Effector CD8-positive, alpha-beta T cell (primary cell): Measurements from ENCODE around the gene SIPA1L3.
"Not testable (repeated sequence)": the region's sequence is repeated elsewhere in the genome, so short reads cannot be mapped to it uniquely, and the experiment has no call there.

Experiments
- DNase-seq: peaks from one replicate; lab custom pipeline; 2025; lab: John Stamatoyannopoulos, UW

SIPA1L3 gene

DNA sequence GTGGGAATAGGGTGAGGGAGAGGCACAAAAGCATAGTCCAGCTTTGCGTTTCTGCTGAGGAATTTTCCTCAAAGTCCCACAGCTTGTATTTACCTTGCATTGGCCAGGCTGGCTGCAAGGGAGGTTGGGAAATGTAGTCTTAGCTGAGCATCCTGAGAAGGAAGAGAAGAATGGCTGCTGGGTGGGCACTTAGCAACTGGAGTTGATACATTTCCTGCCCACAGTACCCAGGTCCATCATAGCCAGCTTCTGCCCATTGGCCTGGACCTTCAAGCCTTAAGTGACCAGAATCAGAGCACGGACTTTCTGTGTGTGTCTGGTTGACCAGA lies 112.4 kb downstream of the SIPA1L3 start:
- no peak for DNase-seq

DNA sequence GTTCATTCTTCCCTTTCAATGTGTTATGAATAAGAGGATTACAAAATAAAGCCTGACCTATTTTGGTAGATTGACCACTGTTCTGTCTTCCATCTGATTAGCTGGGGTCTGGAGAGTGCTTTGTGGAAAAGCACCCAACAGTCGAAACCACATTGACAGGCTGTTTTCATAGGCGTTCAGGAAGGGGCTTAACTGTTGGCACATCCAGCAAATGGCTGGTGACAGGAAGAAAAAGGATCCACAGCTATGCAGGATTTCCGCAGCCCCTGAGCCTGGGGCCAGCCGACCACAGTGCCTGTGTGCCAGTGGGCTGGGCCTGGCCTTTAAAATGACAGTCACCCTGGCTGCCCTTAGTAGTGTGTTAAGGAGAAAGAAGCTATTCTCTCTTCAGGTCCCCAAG lies 113.3 kb downstream of the SIPA1L3 start:
- no peak for DNase-seq

DNA sequence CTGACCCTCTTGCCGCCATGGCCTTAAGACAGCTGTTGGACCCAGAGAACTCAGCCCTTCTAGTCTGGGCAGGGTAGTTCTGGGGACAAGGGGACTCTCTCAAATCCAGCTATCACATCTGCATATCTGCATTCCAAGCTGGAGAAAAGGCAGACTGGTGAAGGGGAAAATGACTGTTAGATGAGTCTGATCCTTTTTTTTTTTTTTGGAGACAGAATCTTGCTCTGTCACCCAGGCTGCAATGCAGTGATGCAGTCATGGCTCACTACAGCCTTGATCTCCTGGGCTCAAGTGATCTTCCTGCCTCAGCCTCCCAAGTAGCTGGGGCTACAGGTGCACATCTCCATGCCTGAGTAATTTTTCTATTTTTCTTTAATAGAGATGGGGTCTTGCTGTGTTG lies 114.3 kb downstream of the SIPA1L3 start:
- no peak for DNase-seq

DNA sequence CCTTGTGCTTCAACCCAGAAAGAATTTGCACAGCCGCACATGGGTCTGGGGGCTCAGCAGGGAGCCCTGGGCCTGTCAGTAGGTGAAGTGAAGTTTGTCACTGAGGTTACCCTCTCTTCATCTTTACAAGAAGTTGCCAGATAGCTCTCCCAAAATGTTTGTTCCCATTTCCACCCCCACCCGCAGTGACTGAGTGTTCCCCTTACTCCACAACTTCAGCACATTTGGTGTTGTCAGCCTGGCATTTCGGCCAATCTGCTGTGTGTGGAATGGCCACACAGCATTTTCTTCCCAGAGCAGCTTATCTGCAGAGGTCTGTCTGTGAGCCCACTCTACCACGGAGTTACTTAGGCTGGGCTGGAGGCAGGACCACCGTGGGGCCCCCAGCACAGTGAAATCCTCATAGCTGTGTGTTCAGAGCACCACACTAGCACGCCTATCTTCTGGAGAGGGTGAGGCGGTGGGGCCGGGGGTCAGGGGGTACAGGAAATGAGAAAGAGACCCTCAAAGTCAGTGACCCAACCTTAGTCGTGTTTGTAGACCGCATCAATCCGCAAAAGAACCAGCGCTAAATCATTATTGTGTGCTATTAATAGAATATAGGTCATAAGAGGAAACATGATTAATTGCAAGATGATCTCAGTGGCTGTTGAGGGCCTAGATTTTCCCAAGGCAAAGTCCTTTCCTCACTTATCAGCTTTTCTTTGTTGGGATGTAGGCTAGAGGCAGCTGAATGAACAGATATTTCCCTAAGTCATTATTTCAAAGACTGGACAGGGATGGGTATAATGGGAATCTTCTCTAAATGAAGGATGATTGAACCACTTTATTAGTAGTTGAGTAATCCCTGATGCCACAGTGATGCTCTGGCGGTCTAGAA lies 116.0 kb downstream of the SIPA1L3 start:
- DNase-seq, result no peak

DNA sequence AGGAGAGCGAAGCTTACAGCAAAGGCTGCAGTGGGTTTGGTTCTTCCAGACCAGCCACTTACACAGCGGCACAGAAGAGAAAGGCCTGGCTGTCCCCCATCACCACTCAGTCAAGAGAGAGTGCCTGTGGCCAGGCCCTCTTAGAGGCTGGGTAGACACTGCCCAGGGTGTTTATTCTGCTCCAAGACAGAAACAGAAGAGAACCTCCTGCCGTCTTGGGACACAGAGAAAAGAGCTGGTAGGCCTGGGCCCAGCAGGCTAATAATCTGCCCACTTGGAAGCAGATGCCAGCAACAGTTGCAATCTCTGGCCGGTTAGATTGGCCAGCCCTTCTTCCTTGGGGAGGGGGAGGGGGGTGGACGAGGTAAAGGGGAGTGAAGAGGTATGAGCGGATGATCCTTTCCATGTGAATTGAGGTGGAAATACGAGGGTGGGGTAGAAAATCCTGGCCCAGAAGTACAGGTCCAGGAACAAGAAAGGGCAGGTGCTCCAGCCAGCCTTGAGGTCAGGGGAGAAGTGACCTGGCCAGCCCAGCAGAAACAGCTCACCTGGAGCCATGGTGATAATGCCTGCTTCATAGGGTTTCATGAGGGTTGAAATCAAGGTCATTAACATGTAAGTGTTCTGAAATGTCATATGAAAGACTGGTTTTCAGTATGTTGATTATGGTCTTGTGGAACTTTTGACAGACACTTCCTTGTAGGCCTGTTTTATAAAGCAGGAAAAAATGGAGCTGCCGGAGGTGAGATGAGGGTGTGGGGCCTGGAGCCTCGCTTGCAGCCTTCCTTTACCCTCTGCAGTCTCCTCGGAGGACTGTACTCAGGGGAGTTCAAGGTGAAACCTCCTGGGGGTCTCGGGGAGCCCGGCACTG lies 116.9 kb downstream of the SIPA1L3 start:
- DNase-seq, result no peak

DNA sequence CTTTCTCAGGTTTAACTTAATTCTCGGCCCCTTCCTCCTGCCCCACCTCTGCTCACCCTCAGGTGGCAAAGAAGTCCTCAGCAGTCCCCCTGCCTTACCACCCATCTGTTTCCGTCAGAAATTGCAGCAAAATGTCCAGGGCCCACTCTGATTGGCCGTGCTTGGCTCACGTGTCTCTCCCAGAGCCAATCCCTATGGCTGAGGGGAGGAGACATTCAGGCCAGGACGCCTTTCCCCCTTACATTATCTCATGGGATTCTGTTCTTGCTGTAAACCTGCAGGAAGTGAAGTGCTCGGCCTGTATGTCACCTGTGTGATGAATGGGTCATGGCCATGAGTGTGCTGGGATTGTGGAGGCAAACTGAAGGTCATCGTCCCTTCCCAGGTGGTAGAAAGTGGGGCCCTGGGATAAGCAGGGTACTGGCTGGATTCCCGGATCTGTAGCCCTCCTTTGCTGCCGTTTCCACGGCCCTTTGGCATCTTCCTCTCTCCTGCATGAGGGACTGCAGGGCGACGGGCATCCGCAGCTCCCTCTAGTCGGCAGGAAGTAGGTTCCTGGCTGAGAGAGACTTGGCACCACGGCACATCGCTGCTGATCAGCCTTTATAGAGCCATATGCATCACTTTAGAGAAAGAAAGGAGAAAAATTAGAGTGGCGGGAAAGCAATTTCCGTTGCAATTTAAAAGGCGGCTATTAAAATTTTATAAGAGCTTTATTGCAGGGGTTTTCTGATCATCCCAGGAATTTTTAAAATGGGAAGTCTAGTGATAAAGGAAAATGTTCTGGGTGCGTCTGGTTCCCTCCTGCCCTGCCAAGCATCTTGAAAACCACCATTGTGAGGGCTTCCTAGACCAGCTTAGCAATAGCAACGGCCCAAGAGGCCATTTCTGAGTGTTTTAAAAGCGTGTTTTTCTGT lies 118.2 kb downstream of the SIPA1L3 start:
- DNase-seq, result no peak

DNA sequence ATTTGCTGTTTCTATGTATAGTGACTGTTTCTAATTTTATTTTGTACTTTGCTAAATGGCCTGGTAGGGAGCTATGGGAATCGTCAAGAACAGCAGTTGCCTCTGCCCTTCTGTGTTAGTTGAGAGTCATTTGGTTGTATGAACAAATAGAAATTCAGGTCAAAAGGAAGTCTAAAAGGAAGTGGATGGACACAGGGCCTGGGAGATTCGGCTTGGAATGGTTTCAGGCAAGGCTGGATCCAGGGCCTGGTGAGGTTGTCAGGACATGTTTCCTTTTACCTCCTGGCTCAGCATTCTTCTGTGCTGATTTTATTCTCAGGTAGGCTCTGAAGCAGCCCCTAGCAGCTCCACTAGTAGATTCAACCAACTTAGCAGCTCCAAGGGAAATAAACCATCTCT lies 118.9 kb downstream of the SIPA1L3 start:
- DNase-seq, result no peak

DNA sequence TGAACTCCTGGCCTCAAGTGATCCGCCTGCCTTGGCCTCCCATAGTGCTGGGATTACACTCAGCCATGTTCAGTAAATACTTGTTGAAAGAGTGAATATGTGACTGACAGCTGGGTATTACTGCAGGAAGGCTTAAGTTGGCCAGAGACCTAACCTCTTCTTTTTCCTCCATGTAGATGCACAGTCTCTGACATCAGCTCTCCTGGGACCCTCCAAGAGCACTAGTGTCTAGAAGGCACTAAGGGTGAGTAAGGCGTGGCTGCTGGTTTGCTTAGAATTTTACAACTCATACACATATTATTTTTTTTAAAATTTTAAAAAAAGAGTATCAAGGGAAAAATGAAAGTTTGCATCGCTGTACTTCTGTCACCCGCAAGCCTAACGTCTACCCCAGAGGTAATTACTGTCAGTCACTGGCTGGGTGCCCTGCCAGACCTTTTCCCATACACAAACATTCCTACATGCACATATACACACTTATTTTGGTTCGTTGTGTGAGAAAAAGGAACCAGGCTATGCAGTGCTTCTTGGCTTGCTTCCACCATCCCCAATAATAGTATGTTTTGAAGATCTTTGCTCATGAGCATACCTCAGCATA lies 122.0 kb downstream of the SIPA1L3 start:
- no peak for DNase-seq

DNA sequence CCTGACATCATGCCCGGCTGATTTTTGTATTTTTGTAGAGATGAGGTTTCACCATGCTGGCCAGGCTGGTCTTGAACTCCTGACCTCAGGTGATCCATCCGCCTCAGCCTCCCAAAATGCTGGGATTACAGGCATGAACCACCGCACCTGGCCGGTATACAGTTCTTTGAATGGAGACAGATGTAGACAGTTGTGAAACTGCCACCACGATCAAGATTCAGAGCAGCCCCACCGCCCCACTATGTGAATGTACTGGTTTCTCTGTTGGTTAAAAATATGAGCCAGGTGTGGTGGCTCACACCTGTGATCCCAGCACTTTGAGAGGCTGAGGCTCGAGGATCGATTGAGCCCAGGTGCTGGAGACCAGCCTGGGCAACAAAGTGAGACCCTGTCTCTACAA lies 123.0 kb downstream of the SIPA1L3 start:
- not testable (repeated sequence) for DNase-seq

DNA sequence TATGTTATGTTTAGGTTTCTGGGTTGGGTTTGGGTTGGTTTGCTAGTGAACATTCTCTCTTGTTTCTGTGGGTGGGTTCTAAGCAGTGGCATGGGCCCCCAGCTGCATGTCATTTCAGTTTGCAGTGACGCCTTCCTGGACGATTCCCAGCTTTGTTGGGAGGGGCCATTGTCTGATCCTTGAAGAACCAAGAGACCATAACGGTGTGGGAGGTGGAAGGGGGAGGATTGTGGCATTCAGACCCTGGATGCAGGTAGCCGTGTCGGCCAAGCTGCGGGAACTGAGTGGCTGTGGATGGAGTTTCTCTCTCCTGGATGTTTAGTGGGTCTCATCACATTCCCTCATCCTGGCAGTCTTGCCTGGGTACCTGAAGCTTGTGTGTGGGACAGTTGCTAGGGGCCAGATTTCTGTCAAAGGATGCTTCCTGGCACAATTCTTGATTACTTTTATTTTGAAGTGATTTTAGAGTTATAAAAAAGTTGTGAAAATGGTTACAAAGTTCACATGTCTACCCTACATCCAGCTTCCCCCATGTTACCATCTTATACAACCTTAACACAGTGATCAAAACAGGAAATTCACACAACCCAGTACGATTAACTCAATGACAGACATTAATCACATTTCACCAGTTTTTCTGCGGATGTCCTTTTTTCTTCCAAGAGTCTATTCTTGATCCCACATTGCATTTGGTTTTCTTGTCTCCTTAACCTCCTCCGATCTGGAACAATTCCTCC lies 123.8 kb downstream of the SIPA1L3 start:
- DNase-seq, result no peak

DNA sequence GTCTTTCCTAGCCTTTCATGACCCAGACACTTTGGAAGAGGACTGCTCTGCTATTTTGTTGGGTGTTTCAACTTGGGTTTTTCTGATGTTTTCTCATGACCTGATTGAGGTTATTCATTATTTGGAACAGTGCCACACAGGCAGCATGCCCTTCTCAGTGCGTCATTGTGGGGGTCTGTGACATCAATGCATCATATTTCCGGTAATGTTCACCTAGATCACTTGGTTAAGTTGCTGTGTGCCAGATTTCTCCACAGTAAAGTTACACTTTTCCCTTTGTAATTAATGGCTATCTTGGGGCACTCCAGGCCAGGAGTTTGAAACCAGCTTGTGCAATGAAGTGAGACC lies 124.4 kb downstream of the SIPA1L3 start:
- no peak for DNase-seq

DNA sequence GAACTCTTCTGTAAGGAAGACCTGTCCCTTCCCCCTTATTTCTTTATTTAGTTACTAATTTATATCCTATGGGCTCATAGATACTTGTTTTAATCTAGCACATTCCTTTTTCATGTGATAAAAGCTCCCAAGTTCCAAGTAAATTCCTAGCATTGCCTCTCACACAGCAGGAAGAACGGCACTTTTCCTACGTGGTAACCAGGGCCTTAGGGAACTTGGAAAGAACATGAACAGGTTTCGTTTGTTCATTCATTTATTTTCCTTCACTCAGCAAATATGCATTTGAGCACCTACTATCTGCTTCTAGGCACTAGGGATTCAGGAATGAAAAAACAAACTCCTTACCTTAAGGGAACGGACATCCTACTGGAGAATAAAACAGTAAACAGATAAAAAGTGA lies 125.1 kb downstream of the SIPA1L3 start:
- no peak for DNase-seq

DNA sequence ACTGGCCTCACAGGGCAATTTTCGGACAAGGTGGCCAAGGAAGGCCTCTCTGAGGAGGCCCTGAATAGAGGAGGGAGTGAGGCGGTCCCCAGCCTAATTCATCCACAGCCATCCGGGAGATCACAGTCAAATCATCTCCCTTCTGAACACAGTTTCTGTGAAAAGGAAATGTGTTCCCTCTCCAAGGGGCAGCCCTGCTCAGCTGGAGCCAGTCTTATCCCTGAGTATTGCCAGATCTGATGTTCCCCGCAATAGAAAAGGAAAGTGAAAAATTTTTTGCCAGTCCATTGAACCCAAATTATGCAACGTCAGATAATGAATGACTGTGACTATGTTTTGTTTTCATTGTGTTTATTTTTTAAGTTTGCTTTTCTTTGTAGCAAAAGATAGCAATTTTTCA lies 125.9 kb downstream of the SIPA1L3 start:
- DNase-seq, result no peak

DNA sequence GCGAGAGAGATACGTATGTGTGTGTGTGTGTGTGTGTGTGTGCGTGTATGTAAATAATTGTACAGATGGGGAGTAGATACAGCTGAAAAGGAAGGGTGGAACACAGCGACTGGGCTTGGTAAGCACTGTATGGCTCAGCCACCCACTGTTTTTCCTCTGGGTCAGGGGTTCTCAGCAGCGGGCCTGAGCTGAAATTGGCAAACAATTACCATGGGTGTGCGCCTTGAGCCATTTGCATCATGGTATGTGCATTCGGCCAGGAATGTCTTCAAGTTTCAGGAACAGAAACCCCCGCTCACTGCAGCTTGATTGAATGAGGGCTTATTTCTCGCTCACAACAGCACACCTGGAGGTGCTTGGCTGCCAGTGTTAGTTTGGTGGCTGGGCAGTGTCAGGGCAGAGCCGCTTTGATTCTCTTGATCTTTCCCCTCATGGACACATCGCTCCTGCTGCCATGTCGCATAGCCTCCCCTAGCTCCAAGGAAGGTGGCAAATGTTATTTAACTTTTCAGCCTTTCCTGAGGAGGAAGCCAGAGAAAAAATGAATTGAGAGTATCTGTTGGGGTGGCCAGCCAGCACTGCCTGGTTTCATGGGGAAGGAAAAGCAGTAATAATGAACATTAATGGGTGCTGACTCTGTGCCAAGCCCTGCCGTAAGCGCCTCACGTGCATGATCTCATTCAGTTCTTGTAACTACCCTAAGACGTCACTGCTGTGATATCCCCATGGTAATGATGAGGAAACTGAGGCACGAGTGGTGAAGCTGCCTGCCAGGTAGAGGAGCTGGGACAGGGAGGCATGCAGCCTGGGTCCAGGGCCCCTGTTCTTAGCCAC lies 126.9 kb downstream of the SIPA1L3 start:
- no peak for DNase-seq

DNA sequence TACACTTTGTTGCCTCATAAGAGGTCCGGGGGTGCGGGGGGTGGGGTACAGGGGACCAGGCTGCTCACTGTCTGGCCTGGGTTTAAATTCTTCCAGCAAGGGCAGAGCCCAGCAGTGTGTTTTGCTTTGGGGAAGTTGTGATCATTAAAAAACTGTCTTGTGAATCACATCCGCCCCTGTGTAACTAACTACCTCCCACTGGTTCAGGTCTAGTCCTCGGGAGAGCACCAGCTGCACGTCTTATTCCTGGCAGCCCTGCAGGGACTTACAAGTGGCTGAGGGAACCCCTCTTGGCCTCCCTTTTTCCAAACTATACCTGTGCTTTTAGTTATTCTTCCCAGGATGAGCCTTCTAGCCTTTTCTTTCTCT lies 127.5 kb downstream of the SIPA1L3 start:
- no peak for DNase-seq

DNA sequence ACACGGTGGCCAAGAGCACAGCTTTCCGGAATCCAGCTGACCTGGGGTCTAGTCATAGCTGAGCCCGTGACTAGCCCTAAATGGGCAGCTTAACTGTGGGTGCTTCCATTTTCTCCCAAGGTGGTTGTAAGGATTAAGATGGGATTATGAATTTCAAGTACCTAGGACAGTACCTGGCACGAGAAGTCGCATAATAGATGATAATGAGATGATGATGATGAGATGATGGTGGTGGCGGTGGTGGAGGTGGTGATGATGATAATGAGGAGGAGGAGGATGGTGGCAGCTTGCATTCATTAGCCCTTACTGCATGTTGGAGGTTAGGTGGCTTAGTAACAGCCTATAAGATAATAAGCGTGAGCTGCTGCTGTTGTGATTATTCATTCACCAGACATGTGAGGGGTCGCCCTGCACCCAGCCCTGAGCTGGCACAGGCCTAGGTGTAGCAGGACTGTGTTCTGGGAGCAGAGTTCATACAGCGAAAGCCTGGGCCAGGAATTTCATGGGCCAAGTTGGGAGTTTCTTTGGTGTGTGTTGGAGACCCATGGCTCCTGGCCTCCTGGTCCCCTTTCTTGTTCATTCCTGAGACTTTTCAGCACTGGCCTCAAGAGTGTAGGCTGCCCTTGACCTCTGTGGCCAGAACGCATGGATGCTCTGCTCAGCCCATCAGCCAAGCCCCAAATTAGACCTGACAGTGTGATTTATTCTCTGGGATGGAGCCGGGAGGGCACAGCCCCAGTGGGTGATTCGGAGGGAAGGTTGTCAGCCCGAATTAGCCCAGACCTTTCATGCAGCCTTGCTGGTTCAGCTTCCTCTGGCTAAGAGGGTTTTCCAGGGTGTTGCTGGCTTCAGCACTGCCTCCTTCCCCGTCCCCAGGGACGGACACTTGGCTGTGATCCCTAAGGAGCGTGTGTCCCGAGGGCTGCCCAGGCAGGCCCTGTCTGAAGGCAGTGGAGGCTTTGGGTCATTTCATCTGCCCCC lies 128.8 kb downstream of the SIPA1L3 start:
- DNase-seq, result no peak

DNA sequence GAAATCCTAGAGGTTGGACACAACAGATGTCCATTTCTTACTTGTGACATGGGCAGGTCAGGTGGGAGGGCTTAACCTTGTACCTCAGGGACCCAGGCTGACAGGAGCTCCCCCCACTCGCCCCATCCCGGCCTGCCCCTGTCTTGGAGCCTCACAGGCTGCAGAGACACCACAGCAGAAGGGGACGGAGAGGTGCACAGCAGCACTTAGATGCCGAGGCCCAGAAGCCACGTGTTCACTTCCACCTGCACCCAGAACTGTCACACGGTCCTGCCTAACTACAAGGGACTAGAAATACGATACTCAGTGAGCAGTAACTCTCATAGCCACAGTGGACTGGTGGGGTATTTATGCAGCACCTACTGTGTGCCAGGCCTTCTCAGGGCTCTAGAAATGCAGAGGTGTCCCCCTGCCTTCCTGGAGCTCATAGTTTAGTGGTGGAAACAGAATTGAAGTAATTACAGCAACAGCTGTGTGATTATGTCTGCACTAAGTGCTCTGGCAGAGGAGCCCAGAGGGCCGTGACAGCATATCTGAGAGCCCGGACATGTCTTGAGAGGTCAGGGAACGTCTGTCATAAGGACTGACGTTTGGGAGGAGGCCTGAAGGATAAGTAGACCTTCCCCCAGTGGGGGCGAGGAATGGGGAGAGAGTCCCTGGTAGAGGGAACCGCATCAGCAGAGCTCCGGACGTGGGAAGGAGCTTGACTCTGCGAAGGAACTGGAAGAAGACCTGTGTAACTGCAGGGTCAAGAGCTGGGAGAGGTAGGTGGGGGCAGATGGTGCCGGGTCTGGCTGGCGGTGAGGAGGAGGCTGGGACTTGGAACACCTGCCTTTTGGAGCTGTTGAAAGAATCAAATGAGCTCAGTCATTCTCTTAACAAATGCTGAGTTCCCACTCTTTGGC lies 130.0 kb downstream of the SIPA1L3 start:
- no peak for DNase-seq

DNA sequence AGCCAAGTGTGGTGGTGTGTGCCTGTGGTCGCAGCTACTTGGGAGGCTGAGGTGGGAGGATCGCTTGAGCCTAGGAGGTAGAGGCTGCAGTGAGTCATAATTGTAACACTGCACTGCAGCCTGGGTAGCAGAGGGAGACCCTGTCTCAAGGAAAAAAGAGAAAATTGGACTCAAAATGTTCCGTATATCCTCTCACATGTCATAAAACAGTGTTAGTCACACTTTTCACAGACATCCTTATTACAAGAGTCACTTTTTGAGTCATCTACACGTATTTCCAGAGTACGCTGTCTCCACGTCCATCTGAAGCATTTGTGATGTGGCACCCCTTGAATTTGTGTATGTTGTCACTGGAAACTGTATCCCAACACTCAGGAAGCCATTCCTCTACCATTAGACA lies 133.0 kb downstream of the SIPA1L3 start:
- no peak for DNase-seq
